ENCODE results near the gene SRRM1.
A peak's percentile ranks its signal among the peaks of the same experiment; 100 is the strongest.

SRRM1 gene

DNA sequence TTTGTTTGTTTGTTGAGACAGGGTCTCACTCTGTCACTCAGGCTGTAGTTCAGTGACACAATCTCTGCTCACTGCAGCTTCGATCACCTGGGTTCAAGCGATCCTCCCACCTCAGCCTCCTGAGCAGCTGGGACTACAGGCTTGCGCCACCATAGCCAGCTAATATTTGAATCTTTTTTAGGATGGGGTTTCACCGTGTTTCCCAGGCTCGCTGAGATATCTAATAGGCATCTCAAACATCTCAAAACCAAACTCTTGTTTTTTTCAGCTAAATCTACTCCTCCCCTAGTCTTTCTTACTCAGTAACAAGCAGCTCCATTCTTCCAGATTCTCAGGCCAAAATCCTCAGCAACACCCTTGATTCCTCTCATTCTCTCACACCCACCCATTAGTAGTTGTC, 22.0 kb upstream of the SRRM1 start:
- TF ChIP-seq, protein P1, sequence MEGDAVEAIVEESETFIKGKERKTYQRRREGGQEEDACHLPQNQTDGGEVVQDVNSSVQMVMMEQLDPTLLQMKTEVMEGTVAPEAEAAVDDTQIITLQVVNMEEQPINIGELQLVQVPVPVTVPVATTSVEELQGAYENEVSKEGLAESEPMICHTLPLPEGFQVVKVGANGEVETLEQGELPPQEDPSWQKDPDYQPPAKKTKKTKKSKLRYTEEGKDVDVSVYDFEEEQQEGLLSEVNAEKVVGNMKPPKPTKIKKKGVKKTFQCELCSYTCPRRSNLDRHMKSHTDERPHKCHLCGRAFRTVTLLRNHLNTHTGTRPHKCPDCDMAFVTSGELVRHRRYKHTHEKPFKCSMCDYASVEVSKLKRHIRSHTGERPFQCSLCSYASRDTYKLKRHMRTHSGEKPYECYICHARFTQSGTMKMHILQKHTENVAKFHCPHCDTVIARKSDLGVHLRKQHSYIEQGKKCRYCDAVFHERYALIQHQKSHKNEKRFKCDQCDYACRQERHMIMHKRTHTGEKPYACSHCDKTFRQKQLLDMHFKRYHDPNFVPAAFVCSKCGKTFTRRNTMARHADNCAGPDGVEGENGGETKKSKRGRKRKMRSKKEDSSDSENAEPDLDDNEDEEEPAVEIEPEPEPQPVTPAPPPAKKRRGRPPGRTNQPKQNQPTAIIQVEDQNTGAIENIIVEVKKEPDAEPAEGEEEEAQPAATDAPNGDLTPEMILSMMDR (IDR thresholded peaks at IDR 0.05; ENCODE audit: low read depth, low read length) = no peak
- DNase-seq (ENCODE audit: low read depth, low spot score) = no peak
- H3K4me3 ChIP-seq (ENCODE audit: low read depth, low read length) = no peak overlapping the region
- in situ Hi-C loops (cut with HindIII; ENCODE audit: low sequenced_read_pairs) = no loop called here

DNA sequence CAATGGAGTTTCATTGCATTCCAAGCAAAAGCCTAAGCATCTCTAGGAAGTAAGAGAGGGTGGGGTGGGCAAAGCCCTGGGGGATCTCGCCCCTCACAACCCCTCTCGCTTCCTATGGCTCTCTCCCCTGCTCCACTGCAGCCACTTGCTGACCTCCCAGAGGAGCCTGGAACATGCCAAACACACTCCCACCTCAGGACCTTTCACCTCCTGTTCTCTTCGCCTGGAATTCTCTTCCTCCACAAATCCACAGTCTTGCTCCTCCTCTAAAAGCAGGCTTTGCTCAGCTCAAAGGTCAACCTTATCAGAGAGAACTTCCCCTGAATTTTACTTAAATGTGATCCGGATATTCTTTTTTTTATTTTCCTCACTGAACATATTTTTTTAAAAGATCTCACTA, 20.9 kb upstream of the SRRM1 start:
- in situ Hi-C loops (cut with HindIII; ENCODE audit: low sequenced_read_pairs) = no loop called here
- TF ChIP-seq, protein P1 (IDR thresholded peaks at IDR 0.05; ENCODE audit: low read depth, low read length) = no peak
- no peak overlapping the region for H3K4me3 ChIP-seq (ENCODE audit: low read depth, low read length)
- DNase-seq (ENCODE audit: low read depth, low spot score) = no peak

DNA sequence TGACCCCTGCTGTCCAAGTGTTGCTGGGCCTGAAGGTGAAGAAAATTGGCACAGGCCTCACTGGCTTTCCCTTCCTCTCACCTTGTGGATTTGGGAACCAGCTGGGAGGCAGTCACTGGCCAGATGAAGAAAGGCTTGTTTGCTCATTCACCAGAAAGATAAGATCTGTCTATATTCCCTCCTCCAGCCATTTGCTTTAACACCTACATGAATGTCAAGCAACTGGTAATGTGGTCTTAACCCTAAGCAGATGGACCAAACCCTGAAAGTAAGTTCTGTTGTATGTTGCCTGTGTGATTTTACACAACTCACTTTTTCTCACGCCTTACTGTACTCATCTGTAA, 10.3 kb upstream of the SRRM1 start:
- TF ChIP-seq, protein P1 (IDR thresholded peaks at IDR 0.05; ENCODE audit: low read depth, low read length) = no peak
- in situ Hi-C loops (cut with HindIII; ENCODE audit: low sequenced_read_pairs) = no loop called here
- no peak overlapping the region for H3K4me3 ChIP-seq (ENCODE audit: low read depth, low read length)
- no peak for DNase-seq (ENCODE audit: low read depth, low spot score)

DNA sequence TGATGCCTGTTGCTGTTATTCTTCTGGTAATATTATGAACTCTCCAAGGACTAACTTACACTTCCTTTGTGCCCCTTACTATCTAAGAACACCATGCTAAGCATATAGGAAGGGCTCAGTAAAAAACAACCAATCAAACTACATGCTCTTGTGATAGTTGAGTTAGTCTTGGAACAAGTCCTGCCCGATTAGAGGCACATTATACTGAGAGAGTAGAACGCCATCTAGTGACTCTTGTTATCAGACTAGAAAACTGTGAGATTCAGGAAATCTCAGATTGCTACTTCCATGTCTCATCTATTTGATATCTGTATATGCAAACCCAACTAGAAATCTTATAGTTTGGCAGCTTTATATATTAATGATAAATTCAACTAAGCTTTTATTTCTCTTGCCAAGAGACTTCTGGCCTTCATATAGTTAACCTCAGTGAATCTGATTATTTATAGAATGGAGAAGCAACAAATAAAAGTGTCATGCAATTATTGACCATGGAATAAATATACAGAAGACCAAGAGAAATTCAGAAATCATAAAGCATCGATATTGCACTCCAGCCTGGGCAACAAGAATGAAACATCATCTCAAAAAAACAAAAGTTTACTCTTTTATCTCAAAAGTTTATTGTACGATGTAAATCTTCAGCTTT, 7.8 kb upstream of the SRRM1 start:
- no peak overlapping the region for H3K4me3 ChIP-seq (ENCODE audit: low read depth, low read length)
- DNase-seq (ENCODE audit: low read depth, low spot score) = peak; percentile 79
- in situ Hi-C loops (cut with HindIII; ENCODE audit: low sequenced_read_pairs) = no loop called here
- TF ChIP-seq, protein P1 (IDR thresholded peaks at IDR 0.05; ENCODE audit: low read depth, low read length) = peak; percentile 67

DNA sequence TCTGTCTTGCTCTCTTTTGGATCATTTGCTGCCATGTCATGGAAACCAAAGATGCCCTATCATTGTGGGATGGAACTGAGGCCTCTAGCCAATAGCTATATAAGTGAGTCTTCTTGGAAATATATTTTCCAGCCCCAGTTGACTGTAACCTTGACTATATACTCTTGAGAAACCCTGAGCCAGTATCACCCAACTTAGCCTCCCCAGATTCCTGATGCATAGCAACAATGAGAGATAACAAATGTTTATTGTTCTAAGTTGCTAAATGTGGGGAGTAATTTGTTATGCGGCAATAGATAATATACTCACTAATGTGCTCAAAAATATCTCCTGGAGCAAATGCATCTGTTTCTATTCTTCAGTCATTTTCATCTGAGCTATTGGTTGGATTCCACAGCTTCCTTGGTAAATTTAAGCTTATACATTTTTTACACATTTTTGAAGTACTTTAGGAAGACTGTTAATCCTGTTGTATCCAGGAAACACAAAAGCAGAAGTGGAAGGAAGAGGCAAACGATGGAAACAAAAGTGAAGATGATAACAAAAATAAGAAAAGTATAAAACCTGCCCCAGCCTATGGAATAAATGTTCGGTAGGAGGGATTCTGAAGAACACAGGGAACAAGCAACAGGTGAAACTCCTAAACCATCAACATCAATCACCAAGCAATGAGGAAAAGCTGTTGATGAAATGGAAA, 6.3 kb upstream of the SRRM1 start:
- H3K4me3 ChIP-seq (ENCODE audit: low read depth, low read length) = no peak overlapping the region
- in situ Hi-C loops (cut with HindIII; ENCODE audit: low sequenced_read_pairs) = no loop called here
- TF ChIP-seq, protein P1 (IDR thresholded peaks at IDR 0.05; ENCODE audit: low read depth, low read length) = no peak
- no peak for DNase-seq (ENCODE audit: low read depth, low spot score)

DNA sequence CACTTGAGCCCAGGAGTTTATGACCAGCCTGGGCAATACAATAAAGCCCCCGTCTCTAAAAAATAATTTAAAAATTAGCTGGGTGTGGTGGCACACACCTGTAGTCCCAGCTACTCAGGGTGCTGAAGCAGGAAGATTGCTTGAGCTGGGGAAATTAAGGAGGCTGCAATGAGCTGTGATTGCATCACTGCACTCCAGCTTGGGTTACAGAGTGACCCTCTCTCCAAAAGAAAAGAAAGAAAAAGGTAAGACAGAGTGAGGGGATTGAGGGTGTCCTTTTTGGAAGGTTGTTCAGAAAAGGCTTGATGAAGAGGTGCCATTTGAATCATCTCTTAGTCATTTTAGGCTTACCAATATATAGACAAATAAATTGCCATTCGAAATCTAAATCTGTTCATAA, 4.0 kb upstream of the SRRM1 start:
- TF ChIP-seq, protein P1 (IDR thresholded peaks at IDR 0.05; ENCODE audit: low read depth, low read length) = no peak
- DNase-seq (ENCODE audit: low read depth, low spot score) = no peak
- H3K4me3 ChIP-seq (ENCODE audit: low read depth, low read length) = no peak overlapping the region
- in situ Hi-C loops (cut with HindIII; ENCODE audit: low sequenced_read_pairs) = no loop called here
